Urothelium cell line (cell line): ENCODE measurements around the gene BZW2.

ENCODE experiments used
- DNase-seq: peaks from one replicate; pipeline ENCODE4 v3.0.0; 2011; ENCODE audit warnings: low spot score, mixed read lengths
- FAIRE-seq: peaks from 2 replicates; lab custom pipeline; 2011; peaks lifted over from hg19 to GRCh38; lab: Jason Lieb, UNC

The BZW2 gene

DNA sequence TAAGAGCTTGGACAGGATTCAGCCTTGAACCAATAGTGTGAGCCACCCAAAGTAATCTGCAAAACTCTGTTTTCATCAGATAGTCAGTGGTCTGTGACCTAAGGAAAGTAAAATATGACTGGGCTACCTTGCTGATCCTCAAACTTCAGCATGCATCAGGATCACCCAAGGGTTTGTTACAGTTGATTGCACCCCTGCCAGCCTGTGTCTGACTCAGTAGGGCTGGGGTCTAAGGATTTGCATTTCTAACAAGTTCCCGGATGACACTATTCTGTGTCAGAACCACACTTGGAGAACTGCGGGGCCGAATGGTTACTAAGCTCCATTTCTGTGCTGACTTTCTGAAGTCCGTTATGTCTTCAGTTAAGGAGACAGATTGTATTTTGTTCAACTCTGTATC, 66.9 kb downstream of the BZW2 start:
- DNase-seq (no peak), FAIRE-seq (no peak)

- FAIRE-seq (no peak), DNase-seq (no peak)
Observed at GRCh38 chr7:16715928-16716327, 69.9 kb downstream of the BZW2 start.

GRCh38 chr7:16718111-16718656, 72.2 kb downstream of the BZW2 start:
- no peak for DNase-seq
- no peak for FAIRE-seq

GRCh38 chr7:16719699-16720098, 73.7 kb downstream of the BZW2 start:
- FAIRE-seq (no peak), DNase-seq (no peak)

DNA sequence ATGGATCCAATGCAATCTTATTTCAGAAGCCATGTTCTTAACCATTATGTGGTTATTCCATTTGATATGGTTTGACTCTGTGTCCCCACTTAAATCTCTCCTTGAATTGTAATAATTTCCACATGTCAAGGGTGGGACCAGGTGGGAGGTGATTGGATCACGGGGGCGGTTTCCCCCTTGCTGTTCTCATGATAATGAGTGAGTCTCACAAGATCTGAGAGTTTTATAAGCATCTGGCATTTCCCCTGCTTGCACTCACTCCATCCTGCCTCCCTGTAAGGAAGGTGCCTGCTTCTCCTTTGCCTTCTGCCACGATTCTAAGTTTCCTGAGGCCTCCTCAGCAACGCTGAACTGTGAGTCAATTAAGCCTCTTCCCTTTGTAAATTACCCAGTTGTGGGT, 75.6 kb downstream of the BZW2 start:
- DNase-seq = no peak
- no peak for FAIRE-seq

DNA sequence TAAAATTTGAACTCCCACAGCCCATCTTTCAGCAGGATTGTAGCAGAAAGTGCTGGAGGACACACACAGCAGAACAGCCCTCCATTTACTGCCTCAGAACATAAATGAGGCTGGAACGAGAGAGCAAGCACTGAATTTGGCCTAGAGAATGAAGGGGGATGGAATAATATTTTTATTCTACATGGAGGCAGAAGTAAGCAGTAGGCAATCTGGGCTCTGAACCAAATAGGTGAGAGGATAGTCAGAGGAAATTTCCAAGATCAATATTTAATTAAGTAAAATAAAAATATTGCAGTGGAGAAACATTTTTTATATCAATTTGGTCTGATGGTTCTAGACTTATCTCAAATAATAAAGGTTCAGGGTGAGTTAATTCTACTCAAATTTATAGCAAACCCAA, 78.4 kb downstream of the BZW2 start:
- FAIRE-seq (no peak), DNase-seq (no peak)

DNA sequence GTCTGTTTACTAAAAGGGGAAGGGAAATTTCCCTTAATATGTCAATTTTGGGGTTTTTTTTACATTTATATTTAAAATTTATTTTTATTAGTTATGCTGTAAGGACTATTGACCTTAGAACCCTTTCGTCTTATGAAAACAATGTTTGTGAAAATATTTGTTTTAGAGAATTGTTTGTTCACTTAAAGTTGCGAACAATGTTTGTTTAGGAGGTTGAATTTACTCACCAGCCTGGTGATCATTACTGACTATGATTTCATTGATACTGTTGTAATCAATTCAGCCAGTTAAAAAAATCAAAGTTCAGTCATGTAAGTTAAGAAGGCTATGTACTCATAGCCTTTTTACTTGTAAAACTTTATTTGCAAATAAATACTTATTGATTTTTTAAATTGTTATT, 80.2 kb downstream of the BZW2 start:
- DNase-seq (no peak), FAIRE-seq (no peak)

- no peak for FAIRE-seq
- DNase-seq = no peak
Observed at GRCh38 chr7:16727736-16728135, 81.8 kb downstream of the BZW2 start.

DNA sequence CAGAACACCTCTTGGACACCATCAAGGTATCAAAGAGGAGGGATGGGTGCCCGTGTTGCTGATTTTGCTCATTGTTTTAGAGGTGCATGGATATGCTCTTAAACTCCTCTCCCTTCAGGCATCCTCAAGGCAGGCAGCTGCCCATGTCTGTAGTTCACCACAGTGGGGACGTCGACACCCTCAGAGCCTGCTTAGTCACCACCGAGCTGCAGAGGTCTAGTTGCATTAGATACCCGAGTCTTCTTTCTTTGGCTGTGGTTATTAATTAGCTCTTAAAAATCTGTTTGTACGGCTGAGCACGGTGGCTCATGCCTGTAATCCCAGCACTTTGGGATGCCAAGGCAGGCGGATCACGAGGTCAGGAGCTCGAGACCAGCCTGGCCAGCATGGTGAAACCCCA, 82.8 kb downstream of the BZW2 start:
- FAIRE-seq = no peak

DNA sequence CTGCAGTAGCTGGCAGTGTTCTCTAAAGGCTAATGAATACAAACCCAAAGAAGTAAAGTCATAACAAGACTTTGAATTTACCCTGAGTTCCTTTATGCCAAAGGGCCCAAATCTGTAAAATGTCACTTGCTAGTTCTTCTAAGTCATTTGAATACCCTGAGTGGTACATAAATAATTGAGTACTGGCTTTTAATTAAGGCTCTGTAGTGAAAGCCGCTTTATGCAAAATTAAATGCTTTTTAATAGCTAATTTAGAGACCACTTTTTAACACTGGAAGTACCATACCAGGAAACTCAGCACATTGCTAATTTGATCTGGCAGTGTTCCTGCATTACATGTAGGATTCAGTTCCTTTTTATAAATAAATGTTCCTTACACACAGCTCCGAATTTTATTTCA, 83.6 kb downstream of the BZW2 start:
- no peak for FAIRE-seq
- DNase-seq = no peak

More for the DNA sequence above, 82.8 kb downstream of the BZW2 start:
- no peak for DNase-seq

DNA sequence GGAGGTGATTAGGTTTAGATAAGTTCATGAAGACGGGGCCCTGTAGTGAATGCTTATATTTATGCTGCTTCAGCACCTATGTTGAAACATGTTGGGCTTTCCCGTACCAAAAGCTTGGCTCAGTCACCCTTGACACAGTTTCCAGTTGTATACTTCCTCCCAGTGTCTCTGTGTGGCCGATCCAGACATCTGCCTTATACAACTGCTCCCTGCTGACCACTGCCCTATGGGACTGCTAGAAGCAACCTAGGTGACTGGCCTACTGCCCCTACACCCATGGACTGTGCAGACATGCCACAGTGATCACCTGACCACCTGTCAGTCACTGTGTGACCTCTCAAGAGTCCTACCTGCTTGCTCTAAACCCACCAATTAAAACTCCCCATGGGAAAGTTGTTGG, 85.0 kb downstream of the BZW2 start:
- FAIRE-seq = no peak
- no peak for DNase-seq

DNA sequence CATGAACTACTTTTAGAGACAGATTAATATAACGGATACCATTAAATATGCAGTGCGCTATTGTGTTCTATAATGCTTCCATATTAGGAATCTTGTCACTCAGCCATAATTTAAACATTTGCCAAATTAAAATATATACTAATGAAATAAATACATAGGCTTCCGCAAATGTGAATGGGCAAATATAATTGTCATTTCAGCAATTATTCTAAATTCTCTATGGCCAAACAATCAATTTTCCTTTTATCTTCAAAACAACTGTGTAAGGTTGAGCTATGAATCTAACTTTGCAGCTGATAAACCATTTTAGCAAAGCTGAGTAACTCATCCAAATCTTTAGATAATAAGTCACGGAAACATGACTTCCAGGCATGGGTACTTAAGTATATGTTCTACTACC, 86.8 kb downstream of the BZW2 start:
- FAIRE-seq (no peak), DNase-seq (no peak)

GRCh38 chr7:16734148-16734726, 88.3 kb downstream of the BZW2 start:
- FAIRE-seq = no peak
- DNase-seq = no peak

- FAIRE-seq = no peak
- DNase-seq = no peak
Observed at GRCh38 chr7:16735020-16735419, 89.0 kb downstream of the BZW2 start.

GRCh38 chr7:16738011-16738688, 92.2 kb downstream of the BZW2 start:
- no peak for FAIRE-seq

DNA sequence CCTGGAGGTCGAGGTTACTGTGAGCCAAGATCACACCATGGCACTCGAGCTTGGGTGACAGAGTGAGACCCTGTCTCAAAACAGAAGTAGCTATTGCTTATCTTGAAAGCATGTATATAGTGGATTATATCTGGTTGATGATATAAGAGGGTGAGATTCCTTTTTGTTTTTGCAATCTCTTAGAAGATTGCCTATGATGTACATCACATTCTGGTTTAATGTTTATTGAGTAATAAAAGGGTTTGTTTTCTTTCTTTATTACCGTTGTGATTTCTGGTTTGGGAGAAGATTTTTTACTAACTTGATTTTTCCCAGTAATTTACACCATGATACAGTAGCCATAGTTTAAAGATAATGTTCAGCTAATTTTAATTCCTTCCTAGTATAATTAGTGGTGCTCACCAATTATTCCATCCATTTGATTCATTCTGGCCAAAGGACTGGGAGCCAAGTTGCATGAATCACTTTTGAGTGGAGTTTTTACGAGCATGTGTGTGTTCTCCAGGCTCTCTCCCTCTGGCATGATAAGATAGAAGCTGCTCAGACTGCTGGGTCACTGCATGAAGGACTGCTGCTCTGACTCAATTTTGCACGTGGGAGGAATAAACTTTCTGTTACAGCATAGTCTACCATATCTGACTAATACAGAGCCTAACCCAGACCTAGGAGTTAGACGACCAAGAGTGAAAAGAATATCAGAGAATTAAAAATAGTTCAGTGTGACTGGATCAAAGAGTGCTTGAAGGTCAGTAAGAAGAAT, 94.1 kb downstream of the BZW2 start:
- peak; percentile 48 for FAIRE-seq
- DNase-seq = peak; percentile 83

More at GRCh38 chr7:16738011-16738688, 92.2 kb downstream of the BZW2 start:
- DNase-seq = no peak

DNA sequence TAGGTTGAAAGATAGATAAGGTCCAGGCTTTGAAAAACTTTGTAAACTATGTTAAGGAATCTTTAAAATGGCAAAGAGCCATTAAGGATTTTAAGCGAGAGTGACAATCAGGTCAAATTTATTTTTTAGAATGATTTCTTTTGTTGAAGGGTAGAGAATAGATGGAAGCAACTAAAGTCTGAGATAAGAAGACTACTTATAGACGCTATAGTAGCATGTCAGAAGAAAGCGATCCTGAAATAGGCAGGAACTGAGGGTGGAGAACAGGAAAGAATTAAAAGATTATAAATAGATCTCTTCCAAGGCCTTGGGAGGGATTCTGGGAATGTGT, 94.6 kb downstream of the BZW2 start:
- no peak for DNase-seq
- no peak for FAIRE-seq

DNA sequence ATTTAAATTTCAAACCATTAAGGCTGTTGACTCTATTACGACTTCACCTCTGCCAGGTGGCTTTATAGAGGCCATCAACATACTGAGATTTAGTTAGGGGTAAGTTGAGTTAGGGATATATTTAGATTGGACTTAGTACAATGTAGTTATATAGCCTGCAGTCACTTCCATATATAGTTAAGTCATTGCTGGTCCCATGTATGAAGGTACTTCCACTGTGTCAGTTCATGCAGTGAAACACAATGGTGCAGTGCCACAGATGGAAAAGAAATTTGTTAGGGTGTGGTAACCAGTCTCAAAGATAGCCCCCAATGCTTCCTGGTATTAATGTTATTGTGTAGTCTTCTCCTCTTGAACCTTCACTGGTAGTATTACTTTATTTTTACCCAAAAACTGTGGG, 95.0 kb downstream of the BZW2 start:
- FAIRE-seq (no peak), DNase-seq (no peak)

DNA sequence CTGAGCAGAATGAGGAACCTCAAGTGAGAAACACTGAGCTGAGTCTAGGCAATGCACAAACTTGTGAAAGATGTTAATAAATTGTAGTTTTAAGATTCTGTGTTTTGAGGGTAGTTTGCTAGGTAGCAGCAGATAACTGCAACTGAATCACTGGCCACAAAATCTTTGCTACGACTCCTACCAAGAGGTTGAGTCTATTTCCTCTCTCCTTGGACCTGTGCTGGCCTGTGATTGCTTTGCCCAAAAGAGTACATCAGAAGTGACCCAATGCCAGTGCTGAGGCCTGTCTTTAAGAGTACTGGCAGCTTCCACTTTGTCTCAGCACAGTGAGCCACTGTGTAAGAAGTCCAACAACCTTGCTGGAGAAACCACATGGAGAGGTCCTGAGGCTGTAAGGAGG, 95.7 kb downstream of the BZW2 start:
- FAIRE-seq = no peak
- no peak for DNase-seq

DNA sequence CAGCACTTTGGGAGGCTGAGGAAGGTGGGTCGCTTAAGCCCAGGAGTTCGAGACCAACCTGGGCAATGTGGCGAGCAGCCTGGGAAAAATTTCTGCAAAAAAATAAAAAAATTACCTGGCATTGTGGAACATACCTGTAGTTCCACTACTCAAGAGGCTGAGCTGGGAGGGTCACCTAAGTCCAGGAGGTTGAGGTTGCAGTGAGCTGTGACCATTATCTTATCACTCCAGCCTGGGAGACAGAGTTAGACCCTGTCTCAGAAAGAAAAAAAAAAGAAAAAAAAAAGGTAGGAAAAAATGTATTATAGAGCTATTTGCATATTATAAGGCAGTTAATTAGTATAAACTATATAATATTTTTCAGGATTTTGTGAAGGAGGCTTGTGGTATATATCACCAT, 96.6 kb downstream of the BZW2 start:
- FAIRE-seq (no peak), DNase-seq (no peak)

GRCh38 chr7:16743236-16743635, 97.3 kb downstream of the BZW2 start:
- DNase-seq (no peak), FAIRE-seq (no peak)
